Activated CD8-positive, alpha-beta memory T cell treated with anti-CD3 and anti-CD28 coated beads for 4 hours (primary cell): ENCODE measurements around the gene SLC47A2.

ENCODE experiments used
- DNase-seq, 2 donors: peaks; one replicate each; pipeline ENCODE4 v3.0.0-alpha.2; 2020; ENCODE audit warnings: low read depth in 2 of 2

Gene SLC47A2

GRCh38 chr17:19646788-19647696, 69.3 kb downstream of the SLC47A2 start:
- no peak for DNase-seq

GRCh38 chr17:19645734-19646201, 70.6 kb downstream of the SLC47A2 start:
- peak; percentile 9 to 13 for DNase-seq

GRCh38 chr17:19644493-19645210, 71.7 kb downstream of the SLC47A2 start:
- no peak for DNase-seq

GRCh38 chr17:19642373-19642893, 74.0 kb downstream of the SLC47A2 start:
- no peak for DNase-seq

- no peak for DNase-seq
Observed at GRCh38 chr17:19641687-19642372, 74.6 kb downstream of the SLC47A2 start.

- no peak for DNase-seq
Observed at GRCh38 chr17:19631905-19632304, 84.5 kb downstream of the SLC47A2 start.

GRCh38 chr17:19630661-19631060, 85.7 kb downstream of the SLC47A2 start:
- DNase-seq: no peak

GRCh38 chr17:19630035-19630434, 86.3 kb downstream of the SLC47A2 start:
- DNase-seq: no peak

GRCh38 chr17:19629449-19629848, 86.9 kb downstream of the SLC47A2 start:
- no peak for DNase-seq
